Inflammatory macrophage treated with lipopolysaccharide for 4 hours (primary cell): ENCODE measurements around the gene TRMT2A.

Source experiments
- DNase-seq: peaks from one replicate; pipeline ENCODE4 v3.0.0-alpha.2; 2020

Gene TRMT2A

GRCh38 chr22:20133930-20134549 is 17.0 kb upstream of the TRMT2A start:
- no peak for DNase-seq

GRCh38 chr22:20132686-20133246 is 15.7 kb upstream of the TRMT2A start:
- DNase-seq: no peak

GRCh38 chr22:20131859-20132685 is 15.0 kb upstream of the TRMT2A start:
- DNase-seq: peak; percentile 63

- DNase-seq: no peak
Observed at GRCh38 chr22:20131597-20131858, 14.5 kb upstream of the TRMT2A start, which contains the start of gene ZDHHC8. ZDHHC8 (plus strand) TSS chr22:20131804; CDS start chr22:20131948, 144 bp downstream.

GRCh38 chr22:20130731-20131596 is 13.9 kb upstream of the TRMT2A start:
- peak; percentile 76 for DNase-seq

GRCh38 chr22:20130319-20130718 is 13.3 kb upstream of the TRMT2A start:
- no peak for DNase-seq

- DNase-seq: no peak
Observed at GRCh38 chr22:20129747-20130014, 12.7 kb upstream of the TRMT2A start.

GRCh38 chr22:20128902-20129746 is 12.1 kb upstream of the TRMT2A start:
- no peak for DNase-seq

GRCh38 chr22:20128619-20128901 is 11.5 kb upstream of the TRMT2A start:
- no peak for DNase-seq

GRCh38 chr22:20127869-20128618 is 11.0 kb upstream of the TRMT2A start:
- no peak for DNase-seq

- DNase-seq: no peak
Observed at GRCh38 chr22:20127318-20127868, 10.4 kb upstream of the TRMT2A start.

GRCh38 chr22:20126284-20127029 is 9.4 kb upstream of the TRMT2A start:
- DNase-seq: no peak

- DNase-seq: no peak
Observed at GRCh38 chr22:20125201-20126174, 8.5 kb upstream of the TRMT2A start.

GRCh38 chr22:20124083-20124787 is 7.2 kb upstream of the TRMT2A start:
- DNase-seq: no peak

- DNase-seq: no peak
Observed at GRCh38 chr22:20123366-20124082, 6.5 kb upstream of the TRMT2A start.

- DNase-seq: no peak
Observed at GRCh38 chr22:20121856-20122415, 4.9 kb upstream of the TRMT2A start.

- no peak for DNase-seq
Observed at GRCh38 chr22:20118300-20119020, 1.4 kb upstream of the TRMT2A start.
